T-helper 2 cell treated with Interferon-gamma antibody and Interleukin-4, amounts not matched to agents 5 μg/mL and 100 μg/mL, for 36 hours (primary cell): Measurements from ENCODE around the gene MED12L.

Source experiments
- DNase-seq: peaks from one replicate; pipeline ENCODE4 v3.0.0; 2021; ENCODE audit warnings: low spot score
- H3K27ac Mint-ChIP-seq: one replicate; pipeline ENCODE4 v1.8.0; 2021; ENCODE audit warnings: mild to moderate bottlenecking, mixed read lengths
- H3K27me3 Mint-ChIP-seq: one replicate; pipeline ENCODE4 v1.8.0; 2021; ENCODE audit warnings: low read depth, mixed read lengths
- H3K36me3 Mint-ChIP-seq: one replicate; pipeline ENCODE4 v1.8.0; 2021; ENCODE audit warnings: low read depth, mixed read lengths
- H3K4me1 Mint-ChIP-seq: one replicate; pipeline ENCODE4 v1.8.0; 2021; ENCODE audit warnings: low read depth, mixed read lengths
- H3K4me3 Mint-ChIP-seq: one replicate; pipeline ENCODE4 v1.8.0; 2022; ENCODE audit warnings: mild to moderate bottlenecking, moderate library complexity, mixed read lengths
- H3K9me3 Mint-ChIP-seq: one replicate; pipeline ENCODE4 v1.8.0; 2021; ENCODE audit warnings: mixed read lengths

The MED12L gene

DNA sequence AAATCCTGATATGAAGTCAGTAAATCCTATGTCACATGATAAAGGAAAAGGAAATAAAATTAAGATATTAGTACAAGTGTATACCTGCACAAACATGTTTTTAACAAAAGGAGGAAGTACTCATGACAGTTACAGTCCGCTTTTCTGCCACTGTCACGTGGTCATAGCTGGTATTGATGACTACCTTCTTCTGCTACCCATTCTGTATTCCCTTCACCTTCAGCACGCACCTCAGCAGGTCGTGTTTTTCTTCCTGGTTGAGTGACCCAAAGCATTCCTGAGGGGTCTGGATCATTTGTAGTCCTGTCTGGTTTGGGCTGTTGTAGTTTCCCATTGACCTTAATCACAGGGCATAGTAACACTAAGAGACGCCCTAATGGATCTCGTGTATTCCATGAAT, 334.3 kb downstream of the MED12L start:
- Mint-ChIP-seq H3K36me3 (no peaks in the 10 kb centered on the region), H3K27ac (no peak overlapping the region), H3K4me3 (no peak overlapping the region), H3K9me3 (no peaks in the 10 kb centered on the region), H3K27me3 (no peaks in the 10 kb centered on the region), H3K4me1 (peaks cover 2% of the 10 kb centered on the region)
- no peak for DNase-seq

DNA sequence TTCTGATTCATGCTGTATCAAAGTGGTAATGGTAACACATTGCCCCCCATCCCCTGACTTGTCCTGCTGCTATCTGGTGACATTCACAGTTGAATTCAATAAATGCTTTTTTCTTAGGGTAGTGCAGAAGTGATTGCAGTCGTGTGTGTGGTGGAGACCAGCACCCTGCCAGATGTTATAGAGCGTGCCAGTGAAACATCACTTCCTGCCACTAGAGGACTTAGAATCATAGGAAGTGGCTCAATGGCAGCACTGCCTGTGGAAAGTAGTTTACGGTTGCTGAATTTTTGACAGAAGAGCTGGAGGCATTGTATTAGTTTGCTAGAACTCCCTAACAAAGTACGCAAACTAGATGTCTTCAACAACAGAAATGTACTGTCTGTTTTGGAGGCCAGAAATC, 336.5 kb downstream of the MED12L start:
- Mint-ChIP-seq H3K36me3 (no peaks in the 10 kb centered on the region), H3K4me1 (peaks cover 5% of the 10 kb centered on the region), H3K4me3 (no peak overlapping the region), H3K27me3 (no peaks in the 10 kb centered on the region), H3K27ac (no peak overlapping the region), H3K9me3 (no peaks in the 10 kb centered on the region)
- DNase-seq: no peak

DNA sequence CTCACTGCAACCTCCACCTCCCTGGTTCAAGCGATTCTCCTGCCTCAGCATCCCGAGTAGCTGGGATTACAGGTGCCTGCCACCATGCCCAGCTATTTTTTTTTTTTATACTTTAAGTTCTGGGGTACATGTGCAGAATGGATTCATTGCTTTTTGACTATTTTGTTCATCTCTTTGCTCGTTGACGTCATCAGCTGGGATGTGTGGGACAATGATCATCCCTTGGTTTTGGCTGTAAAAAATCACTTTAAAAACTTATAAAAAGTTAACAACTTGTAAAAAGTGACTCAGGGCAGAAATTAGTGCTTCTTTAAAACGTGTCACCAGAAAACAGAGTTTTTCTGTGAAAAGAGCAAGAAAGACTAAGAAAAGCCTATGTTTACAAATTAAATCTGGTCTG, 337.6 kb downstream of the MED12L start:
- Mint-ChIP-seq H3K36me3 (no peaks in the 10 kb centered on the region), H3K4me1 (peaks cover 5% of the 10 kb centered on the region), H3K4me3 (no peak overlapping the region), H3K27ac (no peak overlapping the region), H3K27me3 (no peaks in the 10 kb centered on the region), H3K9me3 (no peaks in the 10 kb centered on the region)
- DNase-seq: no peak

DNA sequence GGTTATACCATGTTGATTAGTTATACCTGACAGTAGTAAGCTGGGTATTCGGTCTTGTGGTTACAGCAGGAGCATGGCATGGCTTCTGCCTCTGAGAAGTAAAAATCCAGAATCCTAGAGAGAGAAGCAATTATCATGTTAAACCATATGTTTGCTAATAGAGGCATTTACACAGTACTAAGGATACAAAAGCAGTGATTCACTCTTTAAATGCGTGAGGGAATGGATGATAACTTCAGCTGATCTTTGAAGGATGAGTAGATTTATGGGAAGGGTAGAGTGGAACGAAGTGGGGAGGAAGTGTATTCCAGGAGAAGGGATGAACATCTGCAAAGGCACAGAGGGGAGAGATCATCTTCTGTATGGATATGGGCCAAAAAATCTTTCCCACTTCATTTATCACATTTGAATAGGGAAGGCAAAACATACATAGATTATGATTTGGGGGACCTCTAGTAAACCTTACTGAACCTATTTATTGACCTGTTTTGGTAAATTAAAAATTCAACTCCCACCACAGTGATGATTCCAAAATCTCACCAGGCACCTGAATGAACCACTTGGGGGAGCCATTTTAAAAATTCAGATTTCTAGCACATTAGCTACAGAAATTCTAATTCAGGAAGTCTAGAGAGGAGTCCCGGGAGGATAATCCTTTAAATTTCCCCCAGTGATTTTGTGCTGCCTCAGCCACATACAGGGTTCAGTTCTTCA, 340.3 kb downstream of the MED12L start:
- H3K4me1 Mint-ChIP-seq: peaks cover 5% of the 10 kb centered on the region
- no peaks in the 10 kb centered on the region for H3K27me3 Mint-ChIP-seq
- no peaks in the 10 kb centered on the region for H3K9me3 Mint-ChIP-seq
- H3K27ac Mint-ChIP-seq: no peak overlapping the region
- no peaks in the 10 kb centered on the region for H3K36me3 Mint-ChIP-seq
- no peak overlapping the region for H3K4me3 Mint-ChIP-seq
- DNase-seq: no peak

DNA sequence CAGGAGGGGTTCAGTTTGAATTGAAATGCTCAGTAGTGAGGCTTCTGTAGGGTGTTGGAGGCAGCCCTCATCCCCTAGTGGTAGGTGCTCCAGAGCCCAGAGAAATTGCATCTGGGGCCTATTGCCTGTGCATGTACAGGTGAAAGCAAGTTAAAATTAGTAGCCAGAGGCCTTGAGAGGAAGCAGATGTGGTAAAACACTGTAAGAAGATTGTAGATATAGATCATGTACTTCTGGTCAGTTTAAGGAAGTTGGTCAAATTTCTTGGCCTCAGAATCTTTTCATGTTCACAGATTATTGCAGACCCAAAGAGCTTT, 340.8 kb downstream of the MED12L start:
- Mint-ChIP-seq H3K4me1 (peaks cover 5% of the 10 kb centered on the region), H3K27ac (no peak overlapping the region), H3K27me3 (no peaks in the 10 kb centered on the region), H3K4me3 (no peak overlapping the region), H3K36me3 (no peaks in the 10 kb centered on the region), H3K9me3 (no peaks in the 10 kb centered on the region)
- no peak for DNase-seq

DNA sequence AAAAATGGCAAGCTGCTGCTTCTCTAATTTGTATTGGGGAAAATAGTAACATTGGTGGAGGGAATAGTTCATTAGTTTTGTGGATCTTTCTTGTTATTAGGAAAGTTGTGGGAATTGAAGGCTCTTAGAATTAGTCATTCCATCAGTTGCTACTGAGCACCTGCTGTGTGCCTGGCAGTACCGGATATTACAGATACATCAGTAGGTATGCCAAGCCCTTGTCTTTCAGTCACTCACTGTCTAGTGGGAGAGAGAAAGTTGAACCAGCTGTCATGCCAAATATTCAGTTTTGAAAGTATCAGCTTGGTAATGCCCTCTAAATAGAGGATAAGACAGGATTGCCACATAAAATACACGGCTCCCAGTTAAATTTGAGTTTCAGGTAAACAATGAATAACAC, 342.9 kb downstream of the MED12L start:
- H3K4me1 Mint-ChIP-seq: peaks cover 3% of the 10 kb centered on the region
- no peaks in the 10 kb centered on the region for H3K27me3 Mint-ChIP-seq
- H3K4me3 Mint-ChIP-seq: no peak overlapping the region
- no peak for DNase-seq
- H3K36me3 Mint-ChIP-seq: no peaks in the 10 kb centered on the region
- H3K27ac Mint-ChIP-seq: no peak overlapping the region
- H3K9me3 Mint-ChIP-seq: no peaks in the 10 kb centered on the region

DNA sequence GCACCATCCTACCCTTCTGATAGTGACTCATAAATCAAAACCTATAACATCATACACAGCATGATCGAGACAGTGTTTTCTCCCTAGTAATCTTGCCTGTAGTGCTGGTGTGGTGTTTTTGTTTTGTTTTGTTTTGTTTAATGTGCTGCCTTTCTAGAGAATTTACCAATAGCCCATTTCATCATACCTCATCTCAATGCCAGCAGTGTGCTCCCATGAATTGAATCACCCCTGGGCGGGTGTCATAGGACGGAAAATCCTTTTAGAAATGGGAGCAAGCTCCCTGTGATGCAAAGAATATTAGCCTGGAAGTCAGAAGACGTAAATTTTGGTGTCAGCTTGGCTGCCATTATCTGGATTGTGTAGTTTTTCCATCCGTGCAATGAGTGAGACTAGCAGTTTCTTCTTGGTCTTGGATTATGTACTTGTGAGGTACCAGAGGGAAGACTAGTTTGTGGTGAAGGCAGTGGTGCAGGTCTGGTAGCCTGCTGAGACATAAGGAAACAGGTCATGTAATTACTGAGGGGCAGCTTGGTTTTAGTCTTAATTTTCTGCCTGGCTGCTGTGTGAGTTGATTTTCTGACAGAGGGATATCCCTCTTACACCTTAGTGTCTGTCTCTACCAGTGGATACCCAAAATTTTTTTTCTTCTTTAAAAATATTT, 345.5 kb downstream of the MED12L start:
- Mint-ChIP-seq H3K4me1 (peaks cover 3% of the 10 kb centered on the region), H3K4me3 (no peak overlapping the region), H3K36me3 (no peaks in the 10 kb centered on the region), H3K9me3 (no peaks in the 10 kb centered on the region), H3K27ac (no peak overlapping the region), H3K27me3 (no peaks in the 10 kb centered on the region)
- DNase-seq: no peak

DNA sequence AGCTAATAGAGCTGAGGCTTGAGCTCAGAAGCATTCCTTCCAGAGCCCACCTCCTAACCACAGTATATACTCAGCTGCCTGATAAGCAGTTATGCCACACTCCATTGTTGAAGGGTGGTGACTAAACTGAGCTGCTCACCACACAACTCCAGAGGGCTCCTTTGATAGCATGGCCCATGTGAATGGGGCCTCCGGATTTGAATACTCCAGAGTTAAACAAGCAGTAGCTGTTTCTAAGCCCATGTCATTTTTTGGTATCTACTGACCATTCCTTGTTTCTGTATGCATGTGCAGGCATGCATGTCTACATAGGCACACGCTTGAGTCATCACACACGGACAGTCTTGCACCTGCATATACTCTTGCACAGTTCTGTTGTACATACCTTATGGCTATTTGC, 346.5 kb downstream of the MED12L start:
- no peaks in the 10 kb centered on the region for H3K36me3 Mint-ChIP-seq
- no peak overlapping the region for H3K4me3 Mint-ChIP-seq
- no peak overlapping the region for H3K27ac Mint-ChIP-seq
- H3K27me3 Mint-ChIP-seq: peaks cover 2% of the 10 kb centered on the region
- no peaks in the 10 kb centered on the region for H3K9me3 Mint-ChIP-seq
- H3K4me1 Mint-ChIP-seq: no peaks in the 10 kb centered on the region
- no peak for DNase-seq

DNA sequence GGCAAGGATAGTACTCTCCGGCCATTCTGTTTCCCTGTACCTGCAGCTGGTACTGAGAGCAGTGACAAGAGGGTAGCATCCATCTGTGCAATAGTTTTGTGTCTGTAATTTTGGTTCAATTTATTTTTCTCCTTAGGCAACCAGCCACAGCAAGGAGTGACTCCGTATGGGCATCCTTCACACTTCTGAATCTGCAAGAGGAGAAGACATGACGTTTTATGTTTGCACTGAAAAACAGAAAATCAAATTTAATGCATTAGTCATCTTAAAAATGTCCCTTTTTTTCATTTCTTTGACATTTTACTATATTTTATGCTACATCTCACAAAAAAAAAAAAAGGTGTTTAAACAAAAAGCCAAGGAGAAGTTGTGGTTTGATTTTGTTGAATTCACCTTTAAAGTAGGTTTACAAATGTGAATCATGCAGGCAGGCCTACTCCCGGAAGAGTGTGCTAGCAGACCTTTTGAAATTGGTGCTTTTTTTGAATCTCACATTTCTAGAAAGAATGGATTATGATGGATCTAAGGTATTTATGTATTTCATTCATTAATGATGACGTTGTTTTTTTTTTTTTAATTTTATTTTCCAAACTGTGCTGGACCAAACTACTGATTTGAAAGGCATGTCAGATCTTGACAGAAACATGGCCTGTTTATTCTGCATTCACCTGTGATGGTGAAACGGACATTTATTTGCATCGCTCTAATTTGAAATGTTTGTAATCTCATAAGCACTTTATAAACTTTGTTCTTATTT, 347.3 kb downstream of the MED12L start:
- H3K4me3 Mint-ChIP-seq: no peak overlapping the region
- H3K27me3 Mint-ChIP-seq: peaks cover 2% of the 10 kb centered on the region
- H3K4me1 Mint-ChIP-seq: no peaks in the 10 kb centered on the region
- DNase-seq: no peak
- no peak overlapping the region for H3K27ac Mint-ChIP-seq
- H3K9me3 Mint-ChIP-seq: no peaks in the 10 kb centered on the region
- H3K36me3 Mint-ChIP-seq: no peaks in the 10 kb centered on the region

DNA sequence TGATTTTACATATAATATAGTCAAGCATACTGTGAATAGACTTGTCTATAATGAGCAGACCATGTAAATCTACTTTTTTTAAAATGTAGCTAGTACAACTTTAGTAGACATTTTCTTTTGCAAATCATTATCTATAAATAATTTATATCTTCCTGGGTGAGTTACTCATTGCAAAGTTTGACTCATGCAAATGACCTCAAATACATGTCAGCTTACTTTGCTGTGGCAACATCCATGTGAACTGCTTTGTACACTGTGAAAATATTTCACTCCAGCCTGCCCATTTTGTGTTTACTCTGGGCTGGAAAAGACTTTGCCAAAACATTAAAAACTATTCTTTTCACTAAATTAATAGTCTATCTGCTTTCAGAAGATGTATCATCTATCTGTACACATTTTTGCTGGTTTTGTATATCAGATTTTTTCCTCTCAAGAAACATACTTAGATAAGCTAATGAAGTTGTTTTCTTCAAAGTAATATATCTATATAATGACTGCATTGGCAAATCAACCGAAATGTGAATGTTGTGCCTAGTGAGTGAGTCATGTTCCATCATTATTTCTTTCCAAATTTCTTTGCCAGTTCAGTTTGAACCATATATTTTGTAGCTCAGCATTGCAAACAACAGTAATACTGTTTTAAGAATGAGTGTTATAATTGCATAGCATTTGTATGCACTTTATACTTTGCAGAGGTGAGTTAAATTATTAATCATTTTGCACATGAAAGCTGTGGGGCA, 348.9 kb downstream of the MED12L start:
- no peaks in the 10 kb centered on the region for H3K4me1 Mint-ChIP-seq
- H3K36me3 Mint-ChIP-seq: no peaks in the 10 kb centered on the region
- H3K27ac Mint-ChIP-seq: no peak overlapping the region
- DNase-seq: no peak
- no peak overlapping the region for H3K4me3 Mint-ChIP-seq
- H3K27me3 Mint-ChIP-seq: peaks cover 2% of the 10 kb centered on the region
- no peaks in the 10 kb centered on the region for H3K9me3 Mint-ChIP-seq

DNA sequence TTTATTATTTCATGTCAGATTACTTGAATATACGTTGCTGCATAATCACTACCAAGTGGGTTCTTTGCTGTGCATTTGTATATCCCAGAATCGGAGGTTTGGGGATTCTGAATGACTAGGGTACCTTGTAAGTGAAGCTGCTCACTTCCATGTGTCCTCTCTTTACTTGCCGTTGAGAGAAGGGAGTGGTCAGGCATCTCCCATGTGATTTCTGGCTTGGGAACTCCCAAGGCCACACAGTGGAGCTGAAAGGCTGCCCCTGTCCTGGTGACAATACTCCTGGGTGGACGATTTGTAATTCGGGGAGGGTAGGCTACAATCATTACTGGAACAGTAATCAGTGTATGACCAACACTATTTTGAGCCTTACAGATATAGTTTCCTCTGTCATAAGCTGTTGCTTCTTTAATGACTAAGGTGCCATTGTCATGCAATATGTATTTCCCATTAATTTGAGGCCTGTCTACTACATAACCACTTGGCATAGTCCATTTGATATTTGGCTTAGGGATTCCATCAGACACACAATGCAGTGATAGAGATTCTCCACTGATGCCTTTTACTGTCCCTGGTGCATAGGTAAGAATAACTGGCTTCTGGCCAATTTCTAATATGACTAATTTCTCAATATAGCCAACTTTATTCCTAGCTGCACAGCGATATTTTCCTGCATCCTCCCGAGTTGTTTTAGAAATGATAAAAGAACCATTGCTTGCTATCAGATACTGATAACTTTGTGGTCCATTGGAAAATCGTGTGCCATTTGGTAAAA, 351.4 kb downstream of the MED12L start:
- no peaks in the 10 kb centered on the region for H3K9me3 Mint-ChIP-seq
- DNase-seq: no peak
- no peak overlapping the region for H3K27ac Mint-ChIP-seq
- no peaks in the 10 kb centered on the region for H3K4me1 Mint-ChIP-seq
- no peaks in the 10 kb centered on the region for H3K36me3 Mint-ChIP-seq
- no peak overlapping the region for H3K4me3 Mint-ChIP-seq
- peaks cover 4% of the 10 kb centered on the region for H3K27me3 Mint-ChIP-seq

DNA sequence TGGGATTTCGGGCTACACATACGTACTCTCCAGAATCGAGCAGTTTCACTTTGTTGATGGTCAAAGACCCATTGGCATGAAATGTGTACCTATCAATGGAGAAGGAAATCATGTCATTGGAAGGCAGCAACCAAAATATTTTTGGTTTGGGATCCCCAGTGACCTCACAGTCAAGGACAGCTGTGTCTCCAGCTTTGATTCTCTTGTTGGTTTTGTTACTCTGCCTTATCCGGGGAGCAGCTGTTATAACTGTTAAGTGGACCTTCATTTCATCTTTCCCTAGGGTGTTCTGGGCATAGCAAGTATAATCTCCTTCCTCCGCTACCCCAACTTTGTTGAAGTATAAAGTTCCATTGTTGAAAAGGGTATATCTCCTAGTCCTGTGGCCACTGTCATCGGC, 352.4 kb downstream of the MED12L start:
- H3K27me3 Mint-ChIP-seq: peaks cover 4% of the 10 kb centered on the region
- no peaks in the 10 kb centered on the region for H3K36me3 Mint-ChIP-seq
- no peak overlapping the region for H3K4me3 Mint-ChIP-seq
- no peak for DNase-seq
- no peaks in the 10 kb centered on the region for H3K4me1 Mint-ChIP-seq
- H3K9me3 Mint-ChIP-seq: no peaks in the 10 kb centered on the region
- H3K27ac Mint-ChIP-seq: no peak overlapping the region

DNA sequence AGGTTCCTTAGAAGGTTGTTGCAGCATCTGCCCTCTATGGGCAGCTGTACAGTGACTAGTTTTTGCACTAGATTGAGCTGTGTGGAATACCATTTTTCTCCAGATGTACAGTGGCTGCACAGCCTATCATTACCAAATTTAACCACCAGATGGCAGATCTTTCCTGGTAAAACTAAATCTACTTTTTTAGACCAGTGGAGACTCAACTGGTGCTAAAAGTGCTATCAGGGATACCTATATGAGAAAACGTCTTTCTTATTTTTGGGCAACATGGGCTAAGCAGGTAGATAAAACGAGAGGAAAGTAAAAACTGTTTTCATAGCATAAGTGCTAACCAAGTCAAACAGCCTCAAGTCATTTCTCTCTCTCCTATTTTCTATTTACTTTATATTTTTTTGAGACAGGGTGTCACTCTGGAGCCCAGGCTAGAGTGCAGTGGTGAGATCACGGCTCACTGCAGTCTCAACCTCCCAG, 354.2 kb downstream of the MED12L start:
- Mint-ChIP-seq H3K4me3 (no peak overlapping the region), H3K4me1 (no peaks in the 10 kb centered on the region), H3K27ac (no peak overlapping the region), H3K36me3 (no peaks in the 10 kb centered on the region), H3K9me3 (no peaks in the 10 kb centered on the region), H3K27me3 (peaks cover 4% of the 10 kb centered on the region)
- no peak for DNase-seq
